IgD-negative memory B cell (primary cell): ENCODE data around the gene ADPRS. TPM values are rescaled to one million over a fixed set of nuclear protein-coding genes. Genes with fewer than 3 reads are reported as not detected.

Experiments
- H3K27ac Mint-ChIP-seq, 3 donors: one replicate each; pipeline ENCODE4 v1.8.0; 2020 to 2022; ENCODE audit warnings: mild to moderate bottlenecking in 3 of 3, mixed read lengths in 3 of 3, moderate library complexity in 1 of 3
- H3K27me3 Mint-ChIP-seq: one replicate; pipeline ENCODE4 v1.8.0; 2021; ENCODE audit warnings: mixed read lengths
- H3K36me3 Mint-ChIP-seq: one replicate; pipeline ENCODE4 v1.8.0; 2020; ENCODE audit warnings: mild to moderate bottlenecking, mixed read lengths
- H3K4me1 Mint-ChIP-seq, 3 donors: one replicate each; pipeline ENCODE4 v1.8.0; 2020 to 2022; ENCODE audit warnings: mixed read lengths in 3 of 3, mild to moderate bottlenecking in 1 of 3
- H3K4me3 Mint-ChIP-seq, 4 donors: one replicate each; pipeline ENCODE4 v1.8.0; 2020 to 2022; ENCODE audit warnings: mild to moderate bottlenecking in 4 of 4, mixed read lengths in 4 of 4, moderate library complexity in 3 of 4
- H3K9me3 Mint-ChIP-seq, 3 donors: one replicate each; pipeline ENCODE4 v1.8.0; 2020 to 2021; ENCODE audit warnings: mixed read lengths in 3 of 3, mild to moderate bottlenecking in 1 of 3
- polyA plus RNA-seq: library from polyadenylated mRNA; unstranded; fragments of 300-500 nt; fragmentation: Illumina TruSeq; gene quantifications from one replicate; pipeline ENCODE4 v1.2.3, GENCODE V29; 2021

The ADPRS gene
- polyA plus RNA-seq, 1 donor from 2014 or later = 29.7 TPM

DNA sequence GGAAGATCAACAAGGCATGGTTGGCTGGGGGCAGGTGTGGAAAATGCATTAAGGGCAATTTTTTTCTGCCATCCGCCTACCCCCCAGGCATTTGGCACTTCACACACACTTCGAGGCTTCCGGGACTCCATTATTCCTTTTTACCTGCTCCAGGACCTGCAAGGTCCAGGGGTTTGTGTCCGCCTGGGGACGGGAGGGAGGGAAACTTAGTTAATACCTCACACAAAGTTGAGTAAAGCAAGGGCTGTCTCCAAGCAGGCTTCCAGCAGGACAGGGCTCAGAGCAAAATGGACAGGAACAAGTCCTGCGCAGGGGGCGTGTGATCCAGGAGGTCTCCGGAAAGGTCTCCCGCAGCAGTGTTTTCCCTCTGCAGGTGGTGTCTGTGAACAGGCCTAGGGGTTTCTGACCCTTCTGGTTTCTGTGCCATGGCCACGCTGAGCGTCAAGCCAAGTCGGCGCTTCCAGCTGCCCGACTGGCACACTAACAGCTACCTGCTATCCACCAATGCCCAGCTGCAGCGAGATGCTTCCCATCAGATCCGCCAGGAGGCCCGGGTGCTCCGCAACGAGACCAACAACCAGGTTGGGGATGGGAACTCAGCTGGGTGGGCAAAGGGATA lies 4.1 kb upstream of the ADPRS start:
- no peaks in the 10 kb centered on the region for H3K9me3 Mint-ChIP-seq
- peak overlapping the region in 3 of 4 donors; percentile 30 to 37 (median 35) for H3K4me3 Mint-ChIP-seq
- H3K36me3 Mint-ChIP-seq = no peaks in the 10 kb centered on the region
- peak overlapping the region in 1 of 3 donors; percentile 9 for H3K27ac Mint-ChIP-seq
- peaks cover 24% of the 10 kb centered on the region for H3K27me3 Mint-ChIP-seq
- H3K4me1 Mint-ChIP-seq = peaks cover 5% of the 10 kb centered on the region in 3 donors

DNA sequence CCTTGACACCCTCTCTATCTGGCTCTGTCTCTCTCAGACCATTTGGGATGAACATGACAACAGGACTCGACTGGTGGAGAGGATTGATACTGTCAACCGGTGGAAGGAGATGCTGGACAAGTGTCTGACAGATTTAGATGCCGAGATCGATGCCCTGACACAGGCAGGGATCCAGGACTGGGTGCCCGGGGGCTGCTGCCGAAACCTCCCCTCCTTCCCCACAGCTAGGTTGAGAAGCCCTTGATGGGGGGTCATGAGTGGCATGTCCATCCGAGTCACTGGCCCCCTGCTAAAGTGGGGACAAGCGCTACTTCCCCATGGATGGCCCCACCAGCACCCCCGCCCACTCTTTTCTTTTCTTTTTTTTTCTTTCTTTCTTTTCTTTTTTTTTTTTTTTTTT lies 3.6 kb upstream of the ADPRS start:
- H3K36me3 Mint-ChIP-seq = no peaks in the 10 kb centered on the region
- H3K27ac Mint-ChIP-seq = no peak overlapping the region
- peaks cover 24% of the 10 kb centered on the region for H3K27me3 Mint-ChIP-seq
- H3K9me3 Mint-ChIP-seq = no peaks in the 10 kb centered on the region
- H3K4me3 Mint-ChIP-seq = peak overlapping the region in 2 of 4 donors; percentile 30 to 37
- peaks cover 7 to 9% (median 7%) of the 10 kb centered on the region in 3 donors for H3K4me1 Mint-ChIP-seq

DNA sequence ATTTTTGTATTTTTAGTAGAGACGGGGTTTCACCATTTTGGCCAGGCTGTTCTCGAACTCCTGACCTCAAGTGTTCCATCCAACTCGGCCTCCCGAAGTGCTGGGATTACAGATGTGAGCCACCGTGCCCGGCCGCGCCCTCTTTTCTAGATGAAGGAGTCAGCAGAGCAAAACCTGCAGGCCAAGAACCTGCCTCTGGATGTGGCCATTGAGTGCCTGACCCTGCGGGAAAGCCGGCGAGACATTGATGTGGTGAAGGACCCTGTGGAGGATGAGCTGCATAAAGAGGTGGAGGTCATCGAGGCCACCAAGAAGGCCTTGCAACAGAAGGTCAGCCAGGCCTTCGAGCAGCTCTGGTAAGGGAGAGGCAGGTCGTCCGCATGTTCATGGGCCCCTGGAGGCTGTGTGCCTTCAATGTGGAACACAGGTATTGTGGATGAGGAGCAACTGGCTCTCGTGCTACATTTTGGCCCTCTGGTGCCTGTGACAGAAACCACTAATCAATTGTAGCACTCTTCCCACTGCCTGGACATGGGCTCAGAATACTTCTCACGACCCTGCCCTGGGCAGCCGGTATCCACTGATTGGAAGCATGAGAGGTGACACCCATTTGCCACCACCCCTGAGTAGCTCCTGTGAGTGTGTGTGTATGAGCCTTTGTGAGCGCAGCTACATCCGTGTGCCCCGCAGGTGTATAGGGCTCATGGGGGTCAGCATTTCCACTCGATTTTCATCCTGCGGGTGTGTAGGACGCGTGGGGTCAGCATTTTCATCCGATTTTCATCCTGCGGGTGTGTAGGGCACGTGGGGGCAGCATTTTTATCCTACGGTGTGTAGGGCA lies 2.8 kb upstream of the ADPRS start:
- peak overlapping the region in 1 of 4 donors; percentile 82 for H3K4me3 Mint-ChIP-seq
- H3K9me3 Mint-ChIP-seq = no peaks in the 10 kb centered on the region
- H3K4me1 Mint-ChIP-seq = peaks cover 7 to 10% (median 7%) of the 10 kb centered on the region in 3 donors
- H3K36me3 Mint-ChIP-seq = no peaks in the 10 kb centered on the region
- peak overlapping the region; percentile 5 to 59 (median 25) for H3K27ac Mint-ChIP-seq
- H3K27me3 Mint-ChIP-seq = peaks cover 24% of the 10 kb centered on the region

GRCh38 chr1:36086529-36087232 lies 2.0 kb upstream of the ADPRS start:
- Mint-ChIP-seq H3K27ac (peak overlapping the region in 2 of 3 donors; percentile 40 to 90), H3K4me3 (peak overlapping the region in 3 of 4 donors; percentile 34 to 82 (median 79)), H3K4me1 (peaks cover 7 to 10% (median 7%) of the 10 kb centered on the region in 3 donors), H3K36me3 (no peaks in the 10 kb centered on the region), H3K27me3 (peaks cover 24% of the 10 kb centered on the region), H3K9me3 (no peaks in the 10 kb centered on the region)

- Mint-ChIP-seq H3K4me3 (peak overlapping the region in 3 of 4 donors; percentile 34 to 82 (median 79)), H3K9me3 (no peaks in the 10 kb centered on the region), H3K27me3 (peaks cover 18% of the 10 kb centered on the region), H3K27ac (peak overlapping the region in 2 of 3 donors; percentile 40 to 90), H3K36me3 (no peaks in the 10 kb centered on the region), H3K4me1 (peaks cover 7 to 10% (median 7%) of the 10 kb centered on the region in 3 donors)
These were observed 1.2 kb upstream of the ADPRS start for GRCh38 chr1:36087233-36088123.

- Mint-ChIP-seq H3K27me3 (peaks cover 16% of the 10 kb centered on the region), H3K4me3 (peak overlapping the region; percentile 79 to 97 (median 90)), H3K4me1 (peaks cover 7 to 10% (median 7%) of the 10 kb centered on the region in 3 donors), H3K36me3 (no peaks in the 10 kb centered on the region), H3K27ac (peak overlapping the region in 2 of 3 donors; percentile 82 to 92), H3K9me3 (no peaks in the 10 kb centered on the region)
These were observed 471 bp upstream of the ADPRS start for GRCh38 chr1:36088265-36088576.

GRCh38 chr1:36089393-36090121 lies 865 bp downstream of the ADPRS start:
- peaks cover 7 to 10% (median 7%) of the 10 kb centered on the region in 3 donors for H3K4me1 Mint-ChIP-seq
- H3K27me3 Mint-ChIP-seq = peaks cover 13% of the 10 kb centered on the region
- peak overlapping the region; percentile 79 to 97 (median 90) for H3K4me3 Mint-ChIP-seq
- H3K27ac Mint-ChIP-seq = peak overlapping the region; percentile 82 to 99 (median 92)
- H3K36me3 Mint-ChIP-seq = no peaks in the 10 kb centered on the region
- H3K9me3 Mint-ChIP-seq = no peaks in the 10 kb centered on the region

DNA sequence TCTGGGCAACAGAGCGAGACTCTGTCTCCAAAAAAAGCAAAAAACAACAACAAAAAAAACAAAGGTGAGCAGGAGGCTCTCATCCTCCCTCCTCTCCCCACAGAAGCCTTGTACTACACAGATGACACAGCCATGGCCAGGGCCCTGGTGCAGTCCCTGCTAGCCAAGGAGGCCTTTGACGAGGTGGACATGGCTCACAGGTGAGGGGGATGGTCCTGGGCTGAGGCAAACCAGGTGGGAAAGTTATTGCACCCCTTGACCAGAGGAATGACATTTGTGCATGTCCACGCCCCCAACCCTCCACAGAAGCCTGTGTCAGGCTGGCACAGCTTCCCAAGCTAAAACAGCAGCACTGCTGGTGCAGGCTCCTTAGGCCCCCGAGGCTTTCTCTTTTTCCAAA lies 2.4 kb downstream of the ADPRS start:
- Mint-ChIP-seq H3K4me1 (peaks cover 7 to 10% (median 7%) of the 10 kb centered on the region in 3 donors), H3K9me3 (no peaks in the 10 kb centered on the region), H3K27me3 (peaks cover 1% of the 10 kb centered on the region), H3K4me3 (peak overlapping the region in 3 of 4 donors; percentile 8 to 55 (median 41)), H3K27ac (no peak overlapping the region), H3K36me3 (no peaks in the 10 kb centered on the region)

DNA sequence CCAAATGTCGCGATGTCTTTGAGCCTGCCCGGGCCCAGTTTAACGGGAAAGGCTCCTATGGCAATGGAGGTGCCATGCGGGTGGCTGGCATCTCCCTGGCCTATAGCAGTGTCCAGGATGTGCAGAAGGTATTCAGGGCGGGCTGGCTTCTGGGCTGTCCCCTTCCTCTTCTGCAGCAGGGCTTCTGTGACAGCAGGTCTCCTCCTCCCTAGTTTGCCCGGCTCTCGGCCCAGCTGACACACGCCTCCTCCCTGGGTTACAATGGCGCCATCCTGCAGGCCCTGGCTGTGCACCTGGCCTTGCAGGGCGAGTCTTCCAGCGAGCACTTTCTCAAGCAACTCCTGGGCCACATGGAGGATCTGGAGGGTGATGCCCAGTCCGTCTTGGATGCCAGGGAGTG lies 3.0 kb downstream of the ADPRS start:
- Mint-ChIP-seq H3K9me3 (no peaks in the 10 kb centered on the region), H3K27me3 (no peaks in the 10 kb centered on the region), H3K4me1 (peaks cover 7 to 10% (median 7%) of the 10 kb centered on the region in 3 donors), H3K36me3 (no peaks in the 10 kb centered on the region), H3K4me3 (peak overlapping the region in 1 of 4 donors; percentile 55), H3K27ac (no peak overlapping the region)

- peaks cover 7 to 10% (median 7%) of the 10 kb centered on the region in 3 donors for H3K4me1 Mint-ChIP-seq
- no peaks in the 10 kb centered on the region for H3K36me3 Mint-ChIP-seq
- no peak overlapping the region for H3K27ac Mint-ChIP-seq
- H3K9me3 Mint-ChIP-seq = no peaks in the 10 kb centered on the region
- H3K27me3 Mint-ChIP-seq = no peaks in the 10 kb centered on the region
- peak overlapping the region in 1 of 4 donors; percentile 66 for H3K4me3 Mint-ChIP-seq
These were observed 3.6 kb downstream of the ADPRS start for GRCh38 chr1:36092166-36092797.

GRCh38 chr1:36092798-36093185 lies 4.1 kb downstream of the ADPRS start:
- peak overlapping the region in 3 of 4 donors; percentile 8 to 66 (median 39) for H3K4me3 Mint-ChIP-seq
- no peaks in the 10 kb centered on the region for H3K36me3 Mint-ChIP-seq
- no peaks in the 10 kb centered on the region for H3K9me3 Mint-ChIP-seq
- peaks cover 7 to 10% (median 7%) of the 10 kb centered on the region in 3 donors for H3K4me1 Mint-ChIP-seq
- H3K27ac Mint-ChIP-seq = no peak overlapping the region
- no peaks in the 10 kb centered on the region for H3K27me3 Mint-ChIP-seq

DNA sequence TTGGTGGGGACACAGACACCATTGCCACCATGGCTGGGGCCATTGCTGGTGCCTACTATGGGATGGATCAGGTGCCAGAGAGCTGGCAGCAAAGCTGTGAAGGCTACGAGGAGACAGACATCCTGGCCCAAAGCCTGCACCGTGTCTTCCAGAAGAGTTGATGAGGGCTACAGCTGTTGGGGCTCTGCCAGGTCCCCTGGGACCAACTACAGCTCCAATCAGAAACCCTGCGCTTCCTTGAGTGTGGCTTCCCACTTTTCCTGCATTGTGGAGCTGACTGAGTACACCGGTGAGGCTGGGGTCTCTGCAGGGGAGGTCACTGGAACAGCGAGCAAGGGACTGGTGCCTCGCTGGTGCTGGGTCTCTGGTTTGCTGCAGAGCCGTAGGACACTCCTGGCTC lies 4.5 kb downstream of the ADPRS start:
- no peaks in the 10 kb centered on the region for H3K36me3 Mint-ChIP-seq
- H3K27me3 Mint-ChIP-seq = no peaks in the 10 kb centered on the region
- peak overlapping the region in 2 of 4 donors; percentile 8 to 66 for H3K4me3 Mint-ChIP-seq
- peaks cover 7 to 10% (median 7%) of the 10 kb centered on the region in 3 donors for H3K4me1 Mint-ChIP-seq
- H3K9me3 Mint-ChIP-seq = no peaks in the 10 kb centered on the region
- no peak overlapping the region for H3K27ac Mint-ChIP-seq

DNA sequence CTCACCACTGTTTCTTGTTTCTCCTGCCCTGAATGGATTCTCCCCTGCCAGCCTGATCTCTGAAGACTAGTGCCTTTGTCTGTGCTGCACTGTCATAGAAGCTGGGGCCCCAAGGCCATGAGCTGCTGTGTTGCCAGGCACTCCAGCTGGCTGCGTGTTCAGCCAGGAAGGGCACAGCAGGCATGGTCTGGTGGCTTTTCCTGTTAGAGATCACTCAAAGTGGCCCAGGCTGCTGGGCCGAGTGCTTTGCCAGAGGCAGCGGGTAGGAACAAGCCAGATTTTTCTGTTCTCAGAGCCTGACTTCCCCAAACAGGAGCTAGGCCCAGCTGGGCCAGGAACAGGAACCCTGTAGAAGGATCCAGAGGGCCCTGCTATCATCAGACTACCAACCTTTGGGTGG lies 5.2 kb downstream of the ADPRS start:
- H3K4me1 Mint-ChIP-seq = peaks cover 7 to 10% (median 7%) of the 10 kb centered on the region in 3 donors
- H3K4me3 Mint-ChIP-seq = peak overlapping the region in 1 of 4 donors; percentile 45
- H3K36me3 Mint-ChIP-seq = no peaks in the 10 kb centered on the region
- H3K27me3 Mint-ChIP-seq = no peaks in the 10 kb centered on the region
- H3K9me3 Mint-ChIP-seq = no peaks in the 10 kb centered on the region
- no peak overlapping the region for H3K27ac Mint-ChIP-seq
